ENCODE results near the gene RPA1. TPM values are rescaled to one million over a fixed set of nuclear protein-coding genes. Genes with fewer than 3 reads are reported as not detected.

The RPA1 gene
- total and polyA plus RNA-seq, 2 of the 8 experiments (the other 6 are each of a cell fraction or from before 2014, with no cell fraction given) = 79.1 to 194 TPM

- Histone ChIP-seq H3K4me2 (ENCODE audit: insufficient read depth in 1 of 2, low read depth in 2 of 2, low read length in 2 of 2) (no peak overlapping the region), H3K4ac (replicated peaks; ENCODE audit: insufficient read length, low read depth, low read length) (no peak overlapping the region), H3K4me1 (replicated peaks in 1 of 4; ENCODE audit: control insufficient read depth in 3 of 4, insufficient read depth in 4 of 4, low read length in 3 of 4) (no peaks in the 10 kb centered on the region), H3K4me3 (ENCODE audit: extremely low read depth in 1 of 4, insufficient read depth in 2 of 4, low read depth in 3 of 4, low read length in 4 of 4) (no peak overlapping the region), H3K18ac (ENCODE audit: extremely low read depth, low read length) (no peak overlapping the region), H3K36me3 (ENCODE audit: control insufficient read depth in 2 of 4, insufficient read depth in 4 of 4, low read length in 3 of 4) (peaks cover 18 to 52% (median 32%) of the 10 kb centered on the region in 4 experiments), H3K23ac (ENCODE audit: insufficient read length) (no peak overlapping the region), H3K14ac (ENCODE audit: insufficient read length) (no peak overlapping the region), H3K79me1 (ENCODE audit: low read depth, low read length) (0 out of 2 replicates have a peak, but pooled peaks cover 3% of the 10 kb centered on the region), H4K20me1 (replicated peaks in 1 of 2; ENCODE audit: control insufficient read depth in 1 of 2, insufficient read depth in 2 of 2, low read length in 2 of 2) (peaks cover 2 to 4% of the 10 kb centered on the region in 2 experiments), H2BK15ac (ENCODE audit: low read length) (no peak overlapping the region), H3K9me3 (ENCODE audit: insufficient read depth in 2 of 2, low read depth in 1 of 2, low read length in 1 of 2) (no peaks in the 10 kb centered on the region), H3K9ac (replicated peaks in 1 of 4; ENCODE audit: extremely low read depth in 1 of 4, low read depth in 3 of 4, low read length in 3 of 4) (no peak overlapping the region), H3K23me2 (ENCODE audit: low read depth, low read length) (no peaks in the 10 kb centered on the region; the same call in 1 of the 2 replicates), H3K27me3 (replicated peaks in 1 of 4; ENCODE audit: control insufficient read depth in 3 of 4, extremely low read depth in 1 of 4, insufficient read depth in 3 of 4, low read length in 3 of 4) (no peaks in the 10 kb centered on the region), H4K8ac (ENCODE audit: extremely low read depth, insufficient read depth, low read length) (no peak overlapping the region), H2BK5ac (ENCODE audit: low read depth, low read length) (no peak overlapping the region), H3K27ac (ENCODE audit: low read depth, low read length) (no peak overlapping the region), H2BK12ac (ENCODE audit: low read depth, low read length) (no peak overlapping the region), H2BK120ac (replicated peaks; ENCODE audit: low read depth, low read length) (no peak overlapping the region), H3K79me2 (ENCODE audit: control insufficient read depth in 1 of 2, insufficient read depth in 2 of 2, low read length in 2 of 2) (0 out of 4 replicates have a peak, but pooled peaks cover 0 to 4% of the 10 kb centered on the region in 2 experiments), H4K91ac (replicated peaks; ENCODE audit: insufficient read length, low read length) (no peak overlapping the region), H2AFZ (ENCODE audit: low read length) (no peak overlapping the region), H2AK5ac (ENCODE audit: low read depth, low read length) (no peak overlapping the region), H4K5ac (ENCODE audit: insufficient read length, low read depth, low read length) (no peak overlapping the region), H3K56ac (replicated peaks; ENCODE audit: insufficient read length, low read depth, low read length) (no peak overlapping the region), H2BK20ac (ENCODE audit: low read length) (no peak overlapping the region)
- ChIA-PET CTCF (ENCODE audit: partially characterized antibody) (interaction anchor here (1.0 kb wide), 1 partner anchor 9 kb away, joined by 3 read pairs; no protein-coding TSS in a partner anchor), POLR2A (ENCODE audit: partially characterized antibody) (no interaction called here)
- no peak for DNase-seq (ENCODE audit: low read depth in 1 of 2, low spot score in 2 of 2)
- WGBS, 2 experiments (ENCODE audit: extremely low coverage in 1 of 2, insufficient coverage in 1 of 2, insufficient read length in 1 of 2, insufficient replicate concordance in 2 of 2, low coverage in 1 of 2, low lambda C conversion rate in 2 of 2, missing lambda C conversion rate in 1 of 2) = 88% methylated on average over 4 of the region's 4 CpGs; no CpG with 5 or more reads in 1 of the 2 experiments
- FAIRE-seq = no peak
- TF ChIP-seq NANOG (IDR thresholded peaks at IDR 0.05; ENCODE audit: insufficient read depth, low read depth, low read length, poor library complexity, severe bottlenecking) (no peak), CBX8 (IDR thresholded peaks at IDR 0.05; ENCODE audit: borderline replicate concordance, low read depth, low read length) (no peak)
Measured at GRCh38 chr17:1872976-1873375, 43.2 kb downstream of the RPA1 start.

Measured in H1 (cell line).